ENCODE results near the gene FOXP2.
"Not testable (repeated sequence)": the region's sequence is repeated elsewhere in the genome, so short reads cannot be mapped to it uniquely, and the experiment has no call there.

FOXP2 gene

DNA sequence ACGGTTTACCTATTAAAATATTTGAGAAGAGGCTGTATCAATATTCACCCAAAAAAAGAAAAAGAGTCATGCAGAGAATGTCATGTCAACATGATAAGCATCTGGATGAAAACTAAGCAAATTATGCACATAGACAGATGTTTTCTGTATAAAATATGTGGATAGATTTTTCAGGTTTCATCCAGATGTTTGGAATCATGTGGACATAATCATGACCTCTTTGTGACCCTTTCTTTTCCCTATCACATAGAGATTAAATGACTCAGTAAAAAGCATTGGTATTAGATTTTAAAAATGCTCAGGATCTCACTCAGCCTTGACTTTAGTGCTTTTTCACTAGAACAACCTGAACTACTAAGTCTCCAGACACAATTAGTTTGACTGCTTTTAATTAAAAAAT lies 90.0 kb downstream of the FOXP2 start:
- no peak for DNase-seq

DNA sequence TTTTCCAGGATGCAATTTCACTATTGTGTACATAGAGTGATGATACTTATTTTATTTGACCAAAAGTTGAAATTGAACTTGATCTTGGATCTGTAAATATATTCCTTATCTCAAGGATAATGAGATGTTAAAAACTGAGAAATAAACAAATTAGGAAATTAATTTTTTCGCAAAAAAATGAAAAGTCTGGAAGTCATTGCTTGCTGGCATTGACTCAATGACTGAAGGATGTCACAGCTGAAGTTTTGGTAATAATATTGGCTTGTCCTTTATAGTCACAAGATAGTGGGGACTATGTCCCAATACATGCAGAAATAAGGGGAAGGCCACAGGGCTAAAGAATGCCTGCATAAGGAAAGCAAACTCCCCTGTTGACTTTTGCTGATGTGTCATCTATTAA lies 92.8 kb downstream of the FOXP2 start:
- DNase-seq = no peak

DNA sequence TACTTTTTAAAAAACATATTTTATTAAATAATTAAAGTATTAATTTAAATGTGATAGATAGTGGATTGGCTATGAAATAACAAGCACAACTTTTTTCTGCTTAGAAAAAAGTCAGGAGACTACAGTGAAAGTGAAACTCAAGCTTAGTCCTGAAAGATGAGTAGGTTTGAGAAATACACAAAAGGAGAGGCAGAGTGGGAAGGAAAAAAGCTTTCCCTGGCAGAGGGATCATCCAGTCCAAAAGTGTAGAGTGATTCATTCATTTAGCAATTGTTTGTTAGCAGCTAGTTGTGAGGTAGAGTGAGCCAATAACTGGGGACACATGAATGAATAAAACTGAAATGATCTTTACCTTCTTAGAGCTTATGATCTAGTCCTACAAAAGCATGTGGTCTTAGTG lies 93.5 kb downstream of the FOXP2 start:
- no peak for DNase-seq

DNA sequence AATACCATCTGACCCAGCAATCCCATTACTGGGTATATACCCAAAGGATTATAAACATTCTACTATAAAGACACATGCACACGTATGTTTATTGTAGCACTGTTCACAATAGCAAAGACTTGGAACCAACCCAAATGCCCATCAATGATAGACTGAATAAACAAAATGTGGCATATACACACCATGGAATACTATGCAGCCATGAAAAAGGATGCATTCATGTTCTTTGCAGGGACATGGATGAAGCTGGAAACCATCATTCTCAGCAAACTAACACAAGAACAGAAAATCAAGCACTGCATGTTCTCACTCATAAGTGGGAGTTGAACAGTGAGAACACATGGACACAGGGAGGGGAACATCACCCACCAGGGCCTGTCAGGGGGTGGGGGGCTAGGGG lies 96.2 kb downstream of the FOXP2 start:
- DNase-seq = not testable (repeated sequence)

DNA sequence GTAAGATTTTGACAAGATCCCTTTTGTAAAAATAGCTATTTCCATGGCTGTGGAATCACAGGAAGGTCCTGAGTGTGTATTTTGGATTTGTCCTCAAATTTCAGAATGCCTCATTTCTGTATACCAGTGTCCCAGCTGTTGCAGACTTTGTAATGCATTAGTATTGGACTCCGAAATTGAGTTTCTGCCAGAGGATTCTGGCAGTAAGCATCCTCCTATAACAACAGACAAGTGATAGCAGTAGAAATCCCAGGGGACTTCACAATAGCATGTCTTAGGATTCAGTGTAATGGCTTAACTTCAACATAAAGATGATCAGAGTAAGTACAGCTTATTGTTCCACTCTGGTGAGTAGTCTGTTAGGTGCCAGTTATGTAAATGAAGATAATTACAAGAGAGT lies 104.6 kb downstream of the FOXP2 start:
- no peak for DNase-seq

DNA sequence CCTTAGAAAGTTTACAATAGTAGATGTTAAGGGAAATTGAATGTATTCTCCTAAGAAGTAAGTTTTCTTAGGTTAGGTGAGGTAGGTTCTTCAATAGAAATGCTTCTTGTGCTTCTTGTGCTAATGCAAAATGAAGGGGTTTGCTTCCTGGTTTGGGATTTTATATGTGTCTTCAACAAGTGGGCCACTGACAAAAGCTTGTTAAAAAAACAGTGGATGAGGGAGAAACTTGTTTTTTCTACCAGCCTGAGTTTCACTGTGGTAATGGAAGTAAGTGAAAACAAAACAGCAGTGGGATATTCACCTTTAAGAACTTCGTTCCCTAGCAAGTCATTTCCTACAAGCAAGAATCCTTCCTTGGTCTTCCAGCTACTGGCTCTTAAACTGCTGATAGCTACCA lies 107.5 kb downstream of the FOXP2 start:
- DNase-seq = no peak

DNA sequence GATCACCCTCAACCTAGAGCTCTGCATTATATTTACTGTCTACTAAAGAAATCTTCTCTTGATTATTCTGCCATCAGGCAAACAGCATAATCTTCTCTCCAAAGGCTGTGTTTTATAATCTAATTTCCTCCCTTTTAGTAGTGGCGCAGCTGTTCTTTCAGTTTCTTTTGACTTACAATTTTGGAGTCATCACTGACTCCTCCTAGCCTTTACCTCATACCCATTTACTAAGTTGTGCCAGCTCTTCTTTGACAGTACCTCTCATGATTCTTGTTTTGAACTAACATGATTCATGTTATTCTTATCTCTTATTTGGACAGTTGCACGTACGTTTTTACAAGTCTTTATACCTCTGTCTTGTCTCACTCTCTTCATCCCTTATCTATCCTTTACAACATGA lies 113.0 kb downstream of the FOXP2 start:
- no peak for DNase-seq

DNA sequence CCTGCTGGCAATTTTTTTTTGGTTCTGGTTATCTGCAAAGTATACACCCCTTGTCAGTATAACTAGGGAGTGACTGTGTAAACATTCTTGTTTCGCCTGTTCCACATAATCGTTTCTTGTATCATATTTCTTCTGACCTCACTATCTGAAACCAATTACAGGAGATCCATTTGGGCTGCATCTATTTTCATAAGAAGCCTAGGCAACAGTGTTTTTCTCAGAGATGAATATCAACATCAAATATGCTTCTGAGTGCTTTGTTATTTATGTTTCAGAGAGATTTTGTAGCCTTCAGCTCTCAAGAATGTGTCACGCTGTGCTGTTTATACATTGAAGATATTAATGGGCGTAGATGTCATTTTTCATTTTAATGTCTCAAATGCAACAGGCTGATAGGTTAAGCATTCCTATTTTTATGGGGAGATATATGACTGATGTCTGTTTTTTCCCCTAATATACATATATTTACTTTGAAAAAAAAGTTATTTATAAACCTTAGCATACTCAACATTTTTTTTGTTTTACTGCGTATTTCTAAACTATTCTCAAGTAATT lies 115.5 kb downstream of the FOXP2 start:
- no peak for DNase-seq

DNA sequence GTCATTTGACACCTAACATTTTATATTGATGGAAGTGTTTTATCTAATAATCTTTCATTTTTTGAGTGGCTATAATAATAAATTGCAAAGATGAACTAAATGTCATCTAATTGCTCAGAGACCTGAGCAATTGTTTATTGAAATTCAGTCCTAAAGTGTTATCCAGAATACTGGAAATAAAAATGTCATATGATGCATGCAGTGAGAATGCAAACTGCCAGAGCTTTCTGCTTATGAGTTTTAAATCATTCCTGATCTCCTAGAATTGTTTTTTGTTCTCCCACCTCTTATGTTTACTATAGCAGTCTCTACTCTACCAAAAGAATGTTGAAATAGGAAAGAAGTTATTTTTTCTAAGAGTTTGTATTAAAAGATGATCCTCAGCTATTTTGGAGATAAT lies 116.7 kb downstream of the FOXP2 start:
- DNase-seq = no peak

DNA sequence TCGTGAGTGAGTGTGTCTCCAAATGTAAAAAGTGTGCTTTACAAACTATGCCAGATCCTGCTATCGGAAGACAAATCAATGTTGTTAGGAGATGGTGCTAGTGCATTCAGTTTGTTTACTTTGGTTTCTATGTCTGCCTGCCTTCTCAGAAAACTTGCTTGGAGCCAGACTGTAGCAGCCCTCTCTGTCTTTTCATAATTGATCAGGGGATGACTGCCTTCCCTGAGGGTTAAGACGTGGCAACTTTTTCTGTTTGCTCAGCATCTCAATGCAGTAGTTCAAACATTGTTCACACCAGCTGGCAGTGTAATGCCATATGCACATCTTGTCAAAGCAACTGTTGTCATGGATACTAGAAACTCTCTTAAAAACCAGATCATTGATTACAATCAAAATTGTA lies 118.5 kb downstream of the FOXP2 start:
- no peak for DNase-seq

DNA sequence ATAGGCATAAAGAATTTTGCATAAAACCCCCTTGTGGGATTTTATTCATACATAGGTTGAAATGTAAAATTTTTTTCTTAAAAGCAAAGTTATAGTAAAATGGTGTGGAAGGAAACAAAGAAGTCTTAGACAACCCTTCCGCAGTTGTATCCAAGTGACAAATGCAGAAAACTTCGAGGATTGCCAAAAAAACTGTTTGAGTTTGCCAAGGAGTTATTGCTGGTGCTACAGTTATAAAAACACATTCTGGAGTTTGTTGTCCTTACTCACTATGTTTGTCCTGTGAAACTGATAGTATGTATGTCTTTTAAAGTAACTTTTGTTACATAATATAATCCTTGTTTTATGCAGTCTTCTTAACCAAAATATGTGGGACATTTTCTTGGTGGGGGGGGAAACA lies 120.3 kb downstream of the FOXP2 start:
- no peak for DNase-seq

DNA sequence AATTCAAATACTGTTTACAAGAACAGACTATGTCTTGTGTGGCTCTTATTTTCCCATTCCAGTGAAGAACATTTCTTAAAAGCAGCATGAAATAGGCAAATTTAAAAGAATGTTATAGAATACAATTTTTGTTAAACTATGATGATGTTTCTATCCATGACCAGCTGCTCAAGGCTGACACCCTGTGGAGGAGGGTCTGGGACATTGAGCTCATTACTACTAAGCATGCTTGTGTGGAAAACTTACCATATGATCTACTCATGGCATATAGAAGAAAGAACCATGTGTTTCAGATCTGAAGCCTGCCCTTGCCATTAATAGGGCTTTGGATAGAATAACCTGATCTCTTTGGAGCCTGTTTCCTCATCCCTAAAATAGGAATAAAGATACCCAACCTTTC lies 125.0 kb downstream of the FOXP2 start:
- DNase-seq = no peak

DNA sequence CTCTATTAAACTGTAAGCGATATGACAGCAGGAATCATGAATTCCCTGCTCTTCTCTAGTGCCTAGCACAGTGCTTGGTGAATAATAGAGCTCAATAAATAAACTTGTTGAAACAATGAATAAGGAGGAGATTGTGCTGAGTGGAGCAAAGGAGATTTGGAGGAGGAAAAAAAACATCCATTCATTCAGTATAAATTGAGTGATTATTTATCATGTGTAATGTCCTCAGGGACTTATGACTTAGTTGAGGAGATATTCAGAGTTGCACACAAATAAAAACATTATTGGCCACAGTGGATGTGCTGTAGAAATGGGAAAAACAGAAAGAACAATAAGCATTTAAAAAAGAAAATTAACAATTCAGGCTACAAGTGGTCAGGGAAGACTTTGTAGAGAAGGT lies 125.7 kb downstream of the FOXP2 start:
- DNase-seq = no peak

DNA sequence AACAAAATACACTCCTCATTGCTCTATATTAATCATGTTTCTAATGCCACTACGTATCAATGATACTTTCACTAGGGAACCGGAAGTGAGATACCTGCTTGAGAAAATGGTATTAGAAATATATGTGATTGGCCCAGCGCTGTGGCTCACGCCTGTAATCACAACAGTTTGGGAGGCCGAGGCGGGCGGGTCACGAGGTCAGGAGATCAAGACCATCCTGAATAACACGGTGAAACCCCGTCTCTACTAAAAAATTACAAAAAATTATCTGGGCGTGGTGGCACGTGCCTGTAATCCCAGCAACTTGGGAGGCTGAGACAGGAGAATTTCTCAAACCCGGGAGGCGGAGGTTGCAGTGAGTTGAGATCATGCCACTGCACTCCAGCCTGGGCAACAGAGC lies 132.7 kb downstream of the FOXP2 start:
- DNase-seq = not testable (repeated sequence)

DNA sequence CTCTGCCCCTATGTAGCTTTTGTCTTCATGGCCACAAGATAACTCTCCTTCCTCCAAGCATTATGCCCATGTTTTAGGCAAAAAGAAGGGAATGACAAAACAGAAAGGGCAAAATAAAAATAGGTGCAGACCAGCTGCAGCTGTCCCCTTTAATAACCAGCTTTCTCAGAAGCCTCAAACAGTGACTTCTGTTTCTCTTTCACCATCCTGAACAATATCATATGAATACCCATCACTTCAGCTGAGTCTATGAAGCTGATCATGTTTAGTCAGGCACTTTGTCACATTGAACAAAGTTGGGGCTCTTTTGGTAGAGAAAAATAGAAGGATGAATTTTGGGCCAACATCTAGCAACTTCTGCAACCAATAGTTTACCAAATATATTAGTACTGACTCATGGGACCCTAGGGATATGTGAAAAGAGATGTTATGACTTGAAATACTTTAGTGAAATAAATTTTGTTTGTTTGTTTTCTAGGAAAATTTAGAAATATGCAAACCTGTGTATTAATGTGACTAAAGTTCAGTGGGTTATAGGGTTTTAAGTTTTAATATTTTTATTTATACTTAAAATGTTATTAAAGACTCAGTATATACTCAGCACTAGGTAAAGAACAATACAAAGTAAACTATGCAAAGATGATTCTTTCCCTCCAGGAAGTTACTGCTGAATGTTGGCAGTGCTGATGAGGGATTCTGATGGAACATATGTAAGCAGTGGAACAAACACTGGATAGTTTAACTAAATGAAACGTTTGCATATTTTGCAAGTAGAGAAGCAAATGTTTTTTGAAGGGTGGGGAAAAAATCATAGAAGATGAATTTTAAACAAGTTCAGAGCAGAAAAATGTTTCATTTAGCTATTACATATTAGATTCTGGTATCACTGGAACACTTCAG lies 133.7 kb downstream of the FOXP2 start:
- no peak for DNase-seq

DNA sequence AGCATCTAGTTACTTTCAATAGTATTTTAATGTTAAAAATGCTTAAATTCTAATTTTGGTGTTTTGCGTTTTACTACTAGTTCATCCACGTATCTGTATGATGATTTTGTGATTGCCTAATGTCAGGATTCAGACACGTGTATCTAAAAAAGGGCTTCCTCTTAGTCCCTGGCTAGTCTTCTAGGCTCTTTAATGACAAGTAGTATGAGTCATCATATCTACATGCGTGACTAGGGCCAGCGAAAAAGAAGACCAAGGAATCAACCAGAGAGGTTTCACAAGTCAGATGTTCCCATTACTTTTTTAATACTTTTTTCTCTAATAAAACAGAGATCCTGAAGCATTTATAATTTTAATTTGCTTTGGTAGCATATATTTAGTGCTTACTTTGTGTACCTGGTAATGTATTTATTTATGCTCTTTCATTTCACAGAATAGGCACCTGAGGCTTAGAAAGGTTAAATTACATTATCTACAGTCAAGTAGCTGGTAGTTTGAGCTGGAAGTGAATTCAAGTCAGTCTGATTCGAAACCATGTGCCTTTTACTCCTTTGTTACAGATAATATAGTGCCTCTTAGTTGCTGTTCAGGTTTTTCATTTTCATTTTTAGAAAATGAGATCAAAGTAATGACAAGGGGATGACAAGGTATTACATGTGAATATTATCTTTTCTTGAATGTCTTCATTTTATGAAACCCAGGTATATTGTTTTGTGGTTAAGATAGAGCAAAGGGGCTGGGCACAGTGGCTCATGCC lies 140.3 kb downstream of the FOXP2 start:
- DNase-seq = no peak

DNA sequence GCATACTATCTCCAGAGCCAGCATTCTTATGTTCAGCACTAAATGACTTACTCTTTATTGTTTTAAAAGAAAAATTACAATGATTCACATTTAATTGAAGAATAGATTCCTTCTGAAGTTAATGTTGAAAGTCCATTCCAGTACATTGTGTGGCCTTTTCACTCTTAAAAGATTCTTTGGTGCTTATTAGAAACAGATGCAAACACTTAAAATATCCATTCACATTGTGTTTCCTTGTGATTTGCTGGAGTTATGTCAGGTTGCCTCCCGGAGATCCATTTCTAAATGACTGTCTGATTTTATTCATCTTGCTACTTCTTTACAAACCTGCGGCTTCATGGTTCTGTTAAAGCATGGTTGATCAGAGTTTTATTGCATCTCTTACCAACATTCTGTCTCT lies 152.8 kb downstream of the FOXP2 start:
- no peak for DNase-seq

DNA sequence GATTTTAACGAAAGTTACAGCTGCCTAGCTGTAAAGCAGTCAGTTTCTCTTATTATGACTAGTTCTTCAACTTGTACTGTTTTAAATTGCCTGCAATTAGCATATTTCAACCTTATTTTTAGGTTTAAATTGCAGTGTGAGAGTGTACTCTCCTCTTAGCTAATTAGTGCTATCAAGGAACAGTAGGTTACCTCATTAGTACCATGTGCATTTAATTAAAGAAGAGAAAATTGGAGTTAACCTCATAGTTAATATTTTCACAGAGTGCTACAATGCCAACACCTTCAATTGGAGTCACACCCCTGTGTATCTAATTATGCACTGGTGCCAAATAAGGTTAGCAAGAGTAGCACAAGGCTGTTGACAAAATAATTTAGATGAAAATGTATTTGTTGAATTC lies 154.6 kb downstream of the FOXP2 start:
- no peak for DNase-seq

DNA sequence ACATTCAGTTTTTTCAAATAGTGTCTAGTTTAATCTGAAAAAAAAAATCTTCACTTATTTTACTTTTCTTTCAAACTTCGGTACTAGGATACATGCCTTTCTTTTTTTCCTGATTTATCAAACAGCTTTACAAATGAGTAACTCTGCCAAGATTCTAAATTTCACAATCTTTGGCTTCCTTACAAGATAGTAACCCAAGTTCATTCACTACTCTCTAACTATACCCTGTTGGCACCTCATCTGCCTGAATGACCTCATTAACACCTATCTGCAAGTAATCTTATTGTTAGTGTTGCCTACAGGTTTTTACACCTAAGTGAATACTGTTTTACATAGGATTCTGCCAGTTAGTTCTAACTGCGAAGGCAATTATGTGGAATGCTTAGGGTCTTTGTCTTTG lies 159.8 kb downstream of the FOXP2 start:
- DNase-seq = no peak

DNA sequence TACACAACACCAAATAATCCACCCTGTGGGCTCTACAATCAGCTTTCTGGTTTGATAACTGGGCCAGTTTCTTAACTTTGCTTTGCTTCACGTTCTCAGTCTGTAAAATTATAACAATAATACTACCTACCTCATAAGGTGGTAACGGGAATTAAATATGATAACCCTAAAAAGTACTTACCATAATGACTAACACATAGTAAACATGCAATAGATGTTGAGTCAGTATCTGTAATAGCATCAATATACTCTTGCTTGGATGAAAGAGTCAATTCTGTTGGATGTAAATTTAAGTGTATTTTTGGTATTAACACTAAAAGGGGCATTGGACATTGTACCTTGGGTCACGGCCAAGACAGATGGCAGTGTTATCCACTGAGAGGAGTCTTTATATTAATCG lies 160.5 kb downstream of the FOXP2 start:
- no peak for DNase-seq

DNA sequence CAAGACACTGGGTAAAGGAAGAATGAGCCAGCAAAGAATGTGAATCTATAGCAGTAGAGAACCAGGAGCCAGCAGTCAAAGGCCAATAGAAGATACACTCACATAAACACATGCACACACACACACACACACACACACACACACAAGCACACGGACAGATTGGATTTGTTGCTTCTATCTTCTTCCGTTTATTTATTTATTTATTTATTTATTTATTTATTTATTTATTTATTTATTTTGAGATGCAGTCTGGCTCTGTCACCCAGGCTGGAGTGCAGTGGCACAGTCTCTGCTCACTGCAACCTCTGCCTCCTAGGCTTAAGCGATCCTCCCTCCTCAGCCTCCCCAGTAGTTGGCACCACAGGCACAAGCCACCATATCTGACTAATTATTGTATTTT lies 166.3 kb downstream of the FOXP2 start:
- not testable (repeated sequence) for DNase-seq

DNA sequence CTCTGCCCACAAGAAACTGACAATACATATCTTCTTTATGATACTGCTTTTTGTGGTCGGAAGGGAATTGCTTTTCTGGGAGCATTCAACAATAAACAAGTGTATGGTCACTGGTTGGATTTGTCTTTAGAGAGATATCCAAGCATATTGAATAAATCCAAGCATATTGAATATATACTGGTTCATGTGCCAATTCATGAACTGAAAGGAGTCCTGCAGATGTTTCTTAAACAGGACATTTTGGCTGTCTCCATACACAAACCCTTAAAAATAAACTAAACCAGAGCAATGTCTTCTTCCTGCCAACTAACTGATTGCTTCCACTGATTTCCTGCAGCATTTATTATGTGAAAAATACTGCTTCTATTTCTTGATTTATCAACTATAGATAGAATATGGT lies 173.9 kb downstream of the FOXP2 start:
- no peak for DNase-seq

DNA sequence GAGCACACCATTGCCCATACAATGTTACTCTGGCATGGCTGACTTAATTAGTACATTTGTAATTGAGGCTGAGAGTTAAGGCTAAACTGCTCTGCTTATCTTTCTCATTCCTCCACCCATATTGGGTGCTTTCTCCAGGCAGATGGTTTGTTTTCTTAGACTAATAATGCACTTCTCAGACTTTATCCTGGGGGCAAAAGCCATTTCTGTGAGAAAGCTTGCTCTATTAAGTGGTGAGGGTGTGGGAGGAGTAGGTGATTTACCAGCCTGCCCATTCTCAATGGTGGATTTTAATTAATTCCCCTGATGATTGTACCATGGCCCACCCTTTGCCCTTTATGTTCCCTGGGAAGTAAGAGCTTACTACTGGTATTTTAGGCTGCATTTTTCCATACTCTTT lies 174.8 kb downstream of the FOXP2 start:
- no peak for DNase-seq

DNA sequence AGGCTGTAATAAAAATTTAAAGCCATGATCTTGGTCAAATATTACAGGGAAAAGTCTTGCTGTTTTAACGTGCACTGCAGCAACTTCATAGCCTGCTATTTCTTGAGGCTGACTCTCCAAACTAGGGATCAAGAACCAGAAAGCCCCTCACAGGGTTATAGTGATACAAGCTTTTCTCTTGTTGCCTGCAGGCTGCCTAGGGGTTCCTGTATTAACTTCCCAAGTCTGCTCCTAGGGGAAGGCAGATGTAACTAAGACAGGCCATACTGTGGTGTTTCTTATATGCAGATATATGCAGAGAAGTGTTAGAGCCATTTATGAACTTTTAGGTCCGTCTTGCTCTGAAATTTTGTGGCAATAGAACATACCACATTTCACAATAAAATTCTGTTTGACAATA lies 175.7 kb downstream of the FOXP2 start:
- DNase-seq = no peak

Data from T1000 (cell line).